ENCODE measurements around the gene CIAO2B.

GRCh38 chr16:66918803-66919568 lies 15.2 kb downstream of the CIAO2B start, which contains the start of gene CDH16:
- TF ChIP-seq CTCF (IDR thresholded peaks at IDR 0.05) (no peak), POLR2A (IDR thresholded peaks at IDR 0.05) (no peak)
